HepG2 (cell line): ENCODE measurements around the gene PHACTR1.
"Not testable (repeated sequence)": the region's sequence is repeated elsewhere in the genome, so short reads cannot be mapped to it uniquely, and the experiment has no call there.

Experiments used
- CHD2 ChIP-seq: IDR thresholded peaks from 2 replicates; pipeline ENCODE4 v1.6.1; 2011; ENCODE audit warnings: low read depth, low read length, improper control_type of control experiment
- HDAC1 ChIP-seq: sonication (generic); formaldehyde crosslinking; IDR thresholded peaks from 2 replicates; pipeline ENCODE4 v1.5.1; 2020; ENCODE audit warnings: mild to moderate bottlenecking, missing genetic modification reagents
- MIER3 ChIP-seq: IDR thresholded peaks from 2 replicates; pipeline ENCODE4 v1.6.1; 2016; ENCODE audit warnings: missing compliant biosample characterization, borderline replicate concordance
- PRDM10 ChIP-seq: sonication (generic); formaldehyde crosslinking; IDR thresholded peaks from 2 replicates; pipeline ENCODE4 v1.4.0; 2020; ENCODE audit warnings: low read depth, missing genetic modification reagents
- SNAI1 ChIP-seq: sonication (generic); formaldehyde crosslinking; IDR thresholded peaks from 2 replicates; pipeline ENCODE4 v1.5.0; 2020; ENCODE audit warnings: mild to moderate bottlenecking, missing genetic modification reagents, borderline replicate concordance
- TAF1 ChIP-seq: sonication (generic); formaldehyde crosslinking; IDR thresholded peaks from 2 replicates; pipeline ENCODE4 v1.4.0; 2020; ENCODE audit warnings: missing genetic modification reagents
- ZFP82 ChIP-seq: sonication (generic); formaldehyde crosslinking; IDR thresholded peaks from 2 replicates; pipeline ENCODE4 v1.5.1; 2020; ENCODE audit warnings: mild to moderate bottlenecking, missing genetic modification reagents, borderline replicate concordance
- ZNF382 ChIP-seq: sonication (generic); formaldehyde crosslinking; IDR thresholded peaks from 2 replicates; pipeline ENCODE4 v1.5.0; 2020; ENCODE audit warnings: missing genetic modification reagents, mild to moderate bottlenecking, borderline replicate concordance
- ZNF704 ChIP-seq: sonication (generic); formaldehyde crosslinking; IDR thresholded peaks from 2 replicates; pipeline ENCODE4 v1.8.1; 2023; ENCODE audit warnings: mild to moderate bottlenecking, inconsistent platforms, moderate library complexity, missing genetic modification reagents, borderline replicate concordance
- ZSCAN29 ChIP-seq: sonication (generic); formaldehyde crosslinking; conservative IDR thresholded peaks from 2 replicates; pipeline ENCODE4 v1.4.0; 2020; ENCODE audit warnings: mild to moderate bottlenecking, missing genetic modification reagents
- TF ChIP-seq, protein P1 (sequence below), 2 experiments: sonication (generic) in 1 of 2; formaldehyde crosslinking in 1 of 2; IDR thresholded peaks; 2 replicates each; pipeline versions ENCODE4 v1.4.0 to v1.6.1; 2016 to 2020; ENCODE audit warnings: borderline replicate concordance in 1 of 2, low read depth in 1 of 2, mild to moderate bottlenecking in 1 of 2, missing genetic modification reagents in 1 of 2
- TF ChIP-seq, protein P2 (sequence below): sonication (generic); formaldehyde crosslinking; IDR thresholded peaks from 2 replicates; pipeline ENCODE4 v1.5.0; 2020; ENCODE audit warnings: mild to moderate bottlenecking, missing genetic modification reagents, moderate library complexity

GRCh38 chr6:13133894-13134293 lies 417.3 kb downstream of the PHACTR1 start:
- TF ChIP-seq, protein P1, sequence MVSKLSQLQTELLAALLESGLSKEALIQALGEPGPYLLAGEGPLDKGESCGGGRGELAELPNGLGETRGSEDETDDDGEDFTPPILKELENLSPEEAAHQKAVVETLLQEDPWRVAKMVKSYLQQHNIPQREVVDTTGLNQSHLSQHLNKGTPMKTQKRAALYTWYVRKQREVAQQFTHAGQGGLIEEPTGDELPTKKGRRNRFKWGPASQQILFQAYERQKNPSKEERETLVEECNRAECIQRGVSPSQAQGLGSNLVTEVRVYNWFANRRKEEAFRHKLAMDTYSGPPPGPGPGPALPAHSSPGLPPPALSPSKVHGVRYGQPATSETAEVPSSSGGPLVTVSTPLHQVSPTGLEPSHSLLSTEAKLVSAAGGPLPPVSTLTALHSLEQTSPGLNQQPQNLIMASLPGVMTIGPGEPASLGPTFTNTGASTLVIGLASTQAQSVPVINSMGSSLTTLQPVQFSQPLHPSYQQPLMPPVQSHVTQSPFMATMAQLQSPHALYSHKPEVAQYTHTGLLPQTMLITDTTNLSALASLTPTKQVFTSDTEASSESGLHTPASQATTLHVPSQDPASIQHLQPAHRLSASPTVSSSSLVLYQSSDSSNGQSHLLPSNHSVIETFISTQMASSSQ (IDR thresholded peaks at IDR 0.05; ENCODE audit: low read depth): not testable (repeated sequence)
- TF ChIP-seq, protein P1 (CRISPR knock-in tag; IDR thresholded peaks at IDR 0.05; ENCODE audit: borderline replicate concordance): not testable (repeated sequence)
- TF ChIP-seq ZNF704 (CRISPR knock-in tag); ZFP82 (CRISPR knock-in tag); TAF1 (CRISPR knock-in tag); ZSCAN29 (CRISPR knock-in tag); SNAI1 (CRISPR knock-in tag); PRDM10 (CRISPR knock-in tag); HDAC1 (CRISPR knock-in tag); ZNF382 (CRISPR knock-in tag); MIER3 (CRISPR knock-in tag); CHD2: not testable (repeated sequence)
- TF ChIP-seq, protein P2, sequence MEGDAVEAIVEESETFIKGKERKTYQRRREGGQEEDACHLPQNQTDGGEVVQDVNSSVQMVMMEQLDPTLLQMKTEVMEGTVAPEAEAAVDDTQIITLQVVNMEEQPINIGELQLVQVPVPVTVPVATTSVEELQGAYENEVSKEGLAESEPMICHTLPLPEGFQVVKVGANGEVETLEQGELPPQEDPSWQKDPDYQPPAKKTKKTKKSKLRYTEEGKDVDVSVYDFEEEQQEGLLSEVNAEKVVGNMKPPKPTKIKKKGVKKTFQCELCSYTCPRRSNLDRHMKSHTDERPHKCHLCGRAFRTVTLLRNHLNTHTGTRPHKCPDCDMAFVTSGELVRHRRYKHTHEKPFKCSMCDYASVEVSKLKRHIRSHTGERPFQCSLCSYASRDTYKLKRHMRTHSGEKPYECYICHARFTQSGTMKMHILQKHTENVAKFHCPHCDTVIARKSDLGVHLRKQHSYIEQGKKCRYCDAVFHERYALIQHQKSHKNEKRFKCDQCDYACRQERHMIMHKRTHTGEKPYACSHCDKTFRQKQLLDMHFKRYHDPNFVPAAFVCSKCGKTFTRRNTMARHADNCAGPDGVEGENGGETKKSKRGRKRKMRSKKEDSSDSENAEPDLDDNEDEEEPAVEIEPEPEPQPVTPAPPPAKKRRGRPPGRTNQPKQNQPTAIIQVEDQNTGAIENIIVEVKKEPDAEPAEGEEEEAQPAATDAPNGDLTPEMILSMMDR: not testable (repeated sequence)
